ENCODE results near the gene ZFAND3.

Gene ZFAND3, protein sequence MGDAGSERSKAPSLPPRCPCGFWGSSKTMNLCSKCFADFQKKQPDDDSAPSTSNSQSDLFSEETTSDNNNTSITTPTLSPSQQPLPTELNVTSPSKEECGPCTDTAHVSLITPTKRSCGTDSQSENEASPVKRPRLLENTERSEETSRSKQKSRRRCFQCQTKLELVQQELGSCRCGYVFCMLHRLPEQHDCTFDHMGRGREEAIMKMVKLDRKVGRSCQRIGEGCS

DNA sequence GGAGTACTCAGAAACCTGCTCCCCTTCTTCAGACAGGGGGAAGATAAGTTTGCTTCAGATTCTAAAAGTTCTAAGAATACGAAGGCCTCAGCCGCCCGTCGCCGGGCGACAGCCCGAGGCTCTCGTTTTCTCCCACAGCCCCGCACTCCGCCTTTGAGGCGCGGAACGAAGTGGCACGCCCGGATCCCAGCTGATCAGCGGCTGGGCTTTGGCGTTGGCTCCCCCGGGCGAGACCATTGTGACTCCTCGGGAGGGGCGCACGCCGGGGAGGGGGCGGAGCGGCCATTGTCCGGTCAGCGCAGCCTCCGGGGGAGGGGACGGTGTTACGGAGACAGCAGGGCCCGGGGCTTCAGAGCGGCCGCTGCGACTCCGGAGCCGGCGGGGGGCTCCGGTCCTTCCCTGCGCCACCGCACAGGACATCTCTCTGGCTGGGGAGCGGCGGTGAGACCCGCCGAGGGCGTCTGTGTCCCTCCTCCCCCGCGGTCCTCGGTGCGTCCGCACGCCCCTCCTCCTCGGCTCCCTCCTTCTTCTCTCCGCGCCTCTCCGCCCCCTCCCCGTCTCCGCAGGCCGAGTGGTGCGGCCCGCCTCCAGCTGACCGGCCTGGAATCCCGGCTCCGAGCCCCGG, at the start of gene ZFAND3:
TSS of gene ZFAND3 (plus strand) at position 551 of the 625 bp plus-strand sequence. CDS start 219 bp downstream, outside the sequence.
- DNase-seq: peak; percentile 86

DNA sequence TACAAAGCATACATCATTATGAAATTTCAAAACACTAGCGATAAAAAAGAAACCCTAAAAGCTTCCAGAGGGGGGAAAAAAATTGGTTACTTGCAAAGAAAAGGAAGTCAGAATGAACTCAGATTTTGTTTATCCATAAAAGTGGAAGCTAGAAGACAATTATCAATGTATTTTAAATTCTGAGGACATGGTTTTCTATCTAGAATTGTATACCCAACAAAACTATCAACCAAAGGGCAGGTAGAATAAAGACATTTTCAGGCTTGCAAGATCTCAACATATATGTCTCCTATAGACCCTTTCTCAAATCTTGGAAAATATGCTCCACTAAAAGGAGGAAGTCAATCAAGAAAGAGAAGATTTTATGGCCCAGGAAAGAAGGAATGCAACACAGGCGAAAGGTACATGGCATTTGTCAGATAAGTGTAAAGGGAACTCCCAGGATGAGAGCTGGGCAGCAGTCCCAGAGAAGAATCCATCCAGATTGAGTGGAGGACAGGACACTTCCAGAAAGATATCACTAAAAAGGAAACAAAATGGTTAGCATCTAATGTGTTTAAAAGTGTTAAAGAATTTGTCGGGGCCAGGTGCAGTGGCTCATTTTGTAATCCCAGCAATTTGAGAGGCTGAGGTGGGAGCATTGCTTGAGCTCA, 45.4 kb upstream of the ZFAND3 start:
- no peak for DNase-seq

DNA sequence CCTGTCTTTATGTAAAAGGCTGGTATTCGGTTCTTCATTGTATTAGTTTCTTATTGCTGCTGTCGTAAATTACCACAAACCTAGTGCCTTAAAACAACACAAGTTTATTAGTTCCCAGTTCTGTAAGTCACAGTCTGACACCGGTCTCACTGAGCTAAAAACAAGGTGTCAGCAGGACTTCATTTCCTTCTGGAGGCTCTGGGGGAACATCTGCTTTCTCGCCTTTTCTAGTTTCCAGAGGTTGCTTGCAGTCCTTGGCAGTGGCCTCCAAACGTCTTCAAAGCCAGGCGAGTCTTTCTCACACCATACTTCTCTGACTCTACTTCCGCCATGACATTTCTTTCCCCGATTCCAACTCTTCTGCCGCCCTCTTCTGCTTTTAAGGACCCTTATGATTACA, 43.0 kb upstream of the ZFAND3 start:
- no peak for DNase-seq

DNA sequence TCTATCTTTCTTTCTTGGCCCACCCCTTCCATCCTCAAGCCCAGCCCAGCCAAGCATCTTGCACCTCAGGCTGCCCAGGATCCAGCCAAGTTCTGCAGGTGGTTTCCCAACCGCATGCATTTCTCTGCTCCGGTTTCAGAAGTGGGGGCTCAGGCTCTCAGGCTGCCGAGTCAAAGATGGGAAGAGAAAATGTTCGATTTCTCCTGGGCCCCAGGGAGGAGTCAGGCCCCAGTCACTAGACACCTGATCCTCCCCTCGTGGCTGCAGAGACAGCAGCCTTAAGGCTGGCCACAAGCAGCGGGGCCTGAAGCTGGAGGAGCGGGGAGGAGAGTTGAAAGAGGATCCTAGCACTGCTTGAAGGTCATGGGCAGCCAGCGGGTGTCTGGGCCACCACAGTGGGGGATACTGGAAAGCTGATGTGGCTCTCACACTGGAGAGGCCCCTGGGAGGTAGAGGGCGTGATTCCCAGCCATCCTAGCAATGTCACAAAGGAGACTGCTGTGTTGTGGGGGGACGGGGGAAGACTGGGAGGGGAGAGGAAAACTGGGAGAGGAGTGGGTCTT, 42.2 kb upstream of the ZFAND3 start:
- no peak for DNase-seq

DNA sequence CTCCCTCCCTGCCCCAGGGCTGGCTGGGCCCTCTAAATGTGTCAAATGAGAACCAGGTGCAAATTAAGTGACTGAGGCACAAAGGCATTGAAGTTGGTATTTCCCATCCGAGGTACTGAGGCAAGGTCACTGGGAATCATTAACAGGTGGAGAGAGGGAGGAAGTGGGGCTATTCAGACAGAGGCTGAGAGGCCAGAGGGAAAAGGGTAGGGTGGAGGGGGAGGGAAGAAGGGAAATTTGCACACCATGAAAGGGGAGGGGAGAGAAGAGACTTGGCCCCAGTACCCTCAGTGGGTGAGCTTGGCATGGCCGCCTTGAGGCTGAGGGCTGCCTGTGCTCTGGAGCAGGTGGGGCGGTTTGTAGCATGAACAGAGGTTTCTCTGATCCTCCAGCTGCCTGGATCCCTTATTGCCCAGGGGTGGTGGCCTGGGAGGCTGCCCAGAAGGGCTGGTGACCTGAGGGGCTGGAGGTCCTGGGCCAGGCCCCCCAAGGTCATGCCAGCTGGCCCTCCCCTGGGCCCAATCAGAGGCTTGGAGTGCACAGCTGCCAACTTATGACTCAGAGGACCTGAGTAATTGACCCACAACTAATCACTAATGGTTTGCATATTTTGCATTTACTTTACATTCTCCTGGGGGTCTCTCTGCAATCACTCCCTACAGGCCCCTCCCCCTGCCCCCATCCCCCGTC, 40.3 kb upstream of the ZFAND3 start:
- DNase-seq: no peak

DNA sequence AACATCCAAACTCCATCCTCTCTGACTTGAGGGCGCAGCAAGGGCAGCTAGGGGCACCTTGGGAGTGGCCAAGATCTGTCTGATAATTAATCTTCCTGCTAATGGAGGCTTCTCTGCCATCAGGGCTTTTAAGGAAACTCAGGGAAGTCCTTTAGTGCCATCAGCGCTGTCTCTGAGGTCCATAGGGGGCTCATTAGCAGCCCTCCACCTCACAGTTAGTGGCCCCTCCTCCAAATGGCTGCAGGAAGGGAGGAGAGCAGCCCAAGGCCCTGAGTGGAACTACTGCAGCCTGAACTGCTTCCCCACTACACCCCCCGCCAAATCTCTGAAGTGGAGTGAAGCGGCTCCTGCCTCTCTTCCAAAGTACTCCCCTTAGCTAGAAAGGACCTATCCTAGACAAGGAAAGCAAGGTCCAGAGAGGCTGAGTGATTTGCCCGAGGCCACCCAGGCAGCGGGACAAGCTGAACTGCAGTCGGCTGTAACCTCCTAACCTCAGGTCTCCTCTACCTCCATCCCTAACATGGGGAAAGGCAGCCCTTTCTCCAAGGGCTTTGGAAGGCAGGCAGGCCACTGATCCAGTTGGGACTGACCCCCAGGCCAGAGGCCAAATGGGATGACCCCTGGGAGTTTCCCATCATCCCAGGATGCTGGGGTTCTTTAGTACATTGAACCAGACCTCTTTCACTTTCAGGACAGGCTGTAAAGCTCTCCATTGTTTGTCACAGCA, 39.5 kb upstream of the ZFAND3 start:
- no peak for DNase-seq

DNA sequence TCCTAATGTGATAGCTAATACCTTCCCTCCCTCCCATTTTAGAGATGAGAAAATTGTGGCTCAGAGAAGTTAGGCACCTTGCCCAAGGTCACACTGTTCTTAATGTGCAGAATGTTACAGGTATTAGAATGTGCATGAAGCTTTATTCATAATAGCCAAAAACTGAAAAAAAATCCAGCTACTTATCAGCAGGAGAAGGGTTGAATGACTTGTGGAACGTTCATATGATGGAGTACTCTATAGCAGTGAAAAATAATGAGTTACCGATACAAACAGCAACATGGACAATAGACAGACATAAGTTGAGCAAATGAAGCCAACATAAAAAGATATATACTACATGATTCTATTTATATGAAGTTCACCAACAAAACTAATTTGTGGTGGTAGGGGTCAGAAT, 37.7 kb upstream of the ZFAND3 start:
- no peak for DNase-seq

DNA sequence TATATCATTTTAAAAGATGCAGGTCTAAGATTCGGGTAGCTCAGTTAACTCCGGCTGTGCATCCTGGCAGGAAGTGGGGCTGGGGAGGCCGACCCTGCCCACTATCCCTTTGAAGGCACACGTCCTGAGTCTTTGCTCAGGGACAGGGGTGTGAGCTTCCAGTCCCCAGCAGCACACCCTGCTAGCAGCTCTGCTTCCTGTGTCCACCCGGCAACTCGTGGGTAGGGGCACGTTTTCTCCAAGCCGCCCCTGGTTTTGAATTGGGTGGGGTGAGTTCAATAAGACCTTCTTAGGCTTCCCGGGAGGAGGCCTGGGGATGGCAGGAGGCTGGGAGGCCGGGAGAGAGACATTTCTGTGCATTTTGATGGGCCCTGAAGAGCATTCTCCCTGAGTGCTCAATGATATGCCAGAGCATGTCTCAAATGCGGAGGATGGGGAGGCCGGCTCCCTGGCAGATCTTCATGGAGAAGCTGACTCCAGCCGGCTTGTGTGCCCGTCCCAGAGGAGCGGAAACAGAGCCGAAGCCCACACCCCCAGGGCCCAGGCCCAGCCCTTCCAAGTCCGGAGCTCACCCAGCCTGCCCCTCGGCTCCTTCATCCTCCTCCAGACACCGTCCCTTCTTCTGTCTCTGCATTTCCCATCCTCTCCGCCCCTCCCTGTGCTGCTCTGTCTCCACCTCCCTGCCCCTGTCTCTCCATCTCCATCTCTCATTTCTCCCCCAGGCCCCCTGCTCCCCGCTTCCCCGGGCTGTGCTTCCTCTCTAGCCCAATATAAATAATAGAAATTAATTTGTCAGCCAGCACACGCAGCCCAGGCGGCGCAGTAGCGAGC, 36.3 kb upstream of the ZFAND3 start:
- DNase-seq: no peak

DNA sequence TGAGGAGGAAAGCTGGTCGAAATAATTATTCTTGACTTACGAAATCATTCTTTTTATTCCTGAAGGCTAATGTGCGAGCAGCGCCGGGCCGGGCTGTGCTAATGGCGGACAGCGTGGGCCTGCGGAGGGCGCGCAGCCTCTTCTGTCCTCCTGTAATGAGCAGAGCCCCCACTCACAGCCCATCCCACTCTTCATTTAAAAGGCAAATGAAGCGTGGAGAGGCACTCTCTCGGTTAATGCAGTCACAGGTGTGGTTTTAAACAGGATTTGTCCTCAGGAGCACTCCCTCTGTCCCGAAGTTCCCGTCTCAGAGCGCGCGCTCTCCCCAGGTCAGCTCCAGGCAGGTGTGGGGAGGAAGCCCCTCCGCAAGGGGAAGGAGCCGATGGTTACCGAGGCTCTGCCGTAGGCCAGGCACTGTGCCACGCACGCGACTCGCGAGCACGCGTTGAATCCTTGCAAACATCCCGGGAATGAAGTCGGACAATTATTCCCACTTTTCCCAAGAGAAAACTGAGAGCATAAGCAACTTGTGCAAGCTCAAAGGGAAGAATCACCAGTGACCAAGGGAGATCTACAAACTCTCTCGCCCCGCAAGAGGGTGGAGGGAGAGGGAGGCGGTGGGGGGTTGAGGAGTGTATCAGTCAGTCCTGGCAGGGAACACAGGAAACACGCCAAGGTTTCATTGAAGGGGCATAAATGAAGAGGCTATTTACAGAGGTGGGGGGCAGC, 35.5 kb upstream of the ZFAND3 start:
- DNase-seq: no peak

DNA sequence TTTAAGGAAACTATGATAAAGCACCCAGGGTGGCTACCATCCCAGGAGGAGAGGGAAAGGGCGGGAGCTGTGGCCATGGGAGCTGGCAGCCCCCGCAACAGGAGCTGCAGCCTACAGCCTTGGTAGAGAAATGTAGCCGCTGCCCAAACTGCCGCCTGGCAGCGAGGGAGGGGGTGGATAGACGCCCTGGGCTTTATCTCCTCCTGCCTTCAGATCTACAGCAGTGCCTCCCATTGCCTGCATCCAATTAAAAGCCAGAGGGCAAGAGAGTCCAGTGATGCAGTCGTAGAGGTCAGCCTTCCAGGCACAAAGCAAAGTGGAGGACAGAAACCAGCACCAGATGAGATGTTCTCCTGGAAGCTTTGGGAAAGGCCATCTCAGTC, 35.0 kb upstream of the ZFAND3 start:
- no peak for DNase-seq

DNA sequence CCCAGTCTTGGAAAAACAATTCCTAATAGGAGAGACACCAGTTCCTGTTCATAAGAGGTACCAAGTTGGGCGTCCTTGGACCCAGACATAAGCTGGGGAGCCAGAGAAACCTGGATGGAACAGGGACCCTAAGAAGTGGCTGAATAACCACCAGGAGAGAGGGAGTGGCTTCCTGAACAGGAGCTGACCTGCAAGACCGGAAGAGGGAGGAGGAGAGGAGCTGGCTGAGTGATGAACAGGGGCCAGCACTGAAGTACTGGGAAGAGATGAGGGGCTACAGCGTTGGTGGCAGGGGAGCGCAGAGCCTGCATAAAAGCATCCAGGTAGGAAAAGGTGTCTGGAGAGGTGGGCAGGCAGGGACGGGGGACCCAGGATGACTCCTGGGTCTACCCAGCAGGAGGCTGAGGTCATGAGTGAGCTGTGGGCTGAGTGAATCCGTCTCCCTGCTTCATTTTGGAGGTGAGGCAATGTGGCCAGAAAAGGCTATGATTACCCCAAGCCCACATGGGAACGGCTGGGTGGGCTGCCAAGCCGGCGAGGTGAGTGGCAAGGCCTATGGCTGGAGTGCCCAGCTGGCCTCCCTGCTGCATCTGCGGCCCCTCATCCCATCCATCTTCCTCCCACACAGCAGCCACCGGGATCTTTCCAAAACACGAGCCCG, 34.4 kb upstream of the ZFAND3 start:
- DNase-seq: no peak

DNA sequence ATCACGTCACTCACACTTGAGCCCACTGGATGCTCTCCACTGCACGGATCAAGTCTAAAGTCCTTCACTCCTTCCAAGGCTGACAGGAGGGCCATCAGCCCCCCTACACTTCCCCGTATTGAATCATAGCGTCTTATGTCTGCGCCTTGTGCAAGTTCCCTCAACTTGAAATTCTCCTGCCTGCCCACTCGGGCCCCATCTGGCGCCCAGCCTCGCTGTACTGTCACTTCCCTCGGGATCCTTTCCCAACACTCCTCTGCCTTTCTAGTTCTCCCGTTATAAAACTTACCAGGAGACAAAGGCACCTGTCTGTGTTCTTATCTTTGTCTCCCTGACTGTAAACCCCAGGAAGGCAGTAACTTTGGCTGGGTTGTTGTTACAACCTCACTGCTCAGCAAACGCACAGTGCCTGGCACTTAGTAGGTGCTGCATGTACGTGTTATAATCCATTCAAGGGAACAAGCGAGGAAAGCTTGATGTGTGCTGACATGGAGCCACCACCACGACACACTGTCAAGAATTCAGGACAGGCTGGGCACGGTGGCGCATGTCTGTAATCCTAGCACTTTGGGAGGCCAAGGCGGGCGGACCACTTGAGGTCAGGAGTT, 33.8 kb upstream of the ZFAND3 start:
- DNase-seq: no peak

DNA sequence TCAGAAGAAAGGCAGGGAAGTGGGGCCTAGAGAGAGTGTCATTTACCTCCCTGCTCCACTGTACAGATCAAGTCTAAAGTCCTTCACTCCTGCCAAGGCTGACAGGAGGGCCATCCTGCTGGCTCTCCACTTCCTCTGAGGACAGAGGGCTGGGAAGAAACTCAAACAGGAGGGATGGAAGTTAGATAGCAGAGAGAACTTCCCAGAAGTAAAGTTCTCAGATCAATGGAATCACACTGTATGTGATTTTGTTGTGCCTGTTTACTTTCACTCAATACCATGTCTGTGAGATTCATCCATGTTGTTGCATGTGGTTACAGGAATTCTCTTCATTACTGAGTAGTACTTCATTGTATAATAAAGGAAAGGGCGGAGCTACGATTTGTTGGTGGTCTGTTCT, 32.3 kb upstream of the ZFAND3 start:
- no peak for DNase-seq

DNA sequence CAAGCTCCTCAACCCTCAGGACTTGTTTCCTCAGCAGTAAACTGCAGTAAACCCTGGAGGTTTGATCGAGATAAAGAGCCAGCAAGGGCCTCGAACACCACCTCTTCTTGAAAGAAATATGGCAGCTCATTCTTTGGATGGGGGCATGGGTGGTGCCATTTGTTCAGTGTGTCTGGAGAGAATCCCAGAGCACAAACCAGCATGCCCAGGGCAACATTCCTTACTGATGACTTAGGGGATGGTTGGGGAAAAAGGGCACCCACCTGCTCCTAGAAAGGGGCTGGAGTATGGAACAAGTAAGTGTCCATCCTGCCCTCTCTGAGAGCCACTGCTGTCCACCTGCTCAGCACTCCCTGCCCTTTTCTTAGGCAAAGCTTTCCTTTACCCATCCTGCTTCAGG, 31.3 kb upstream of the ZFAND3 start:
- DNase-seq: no peak

DNA sequence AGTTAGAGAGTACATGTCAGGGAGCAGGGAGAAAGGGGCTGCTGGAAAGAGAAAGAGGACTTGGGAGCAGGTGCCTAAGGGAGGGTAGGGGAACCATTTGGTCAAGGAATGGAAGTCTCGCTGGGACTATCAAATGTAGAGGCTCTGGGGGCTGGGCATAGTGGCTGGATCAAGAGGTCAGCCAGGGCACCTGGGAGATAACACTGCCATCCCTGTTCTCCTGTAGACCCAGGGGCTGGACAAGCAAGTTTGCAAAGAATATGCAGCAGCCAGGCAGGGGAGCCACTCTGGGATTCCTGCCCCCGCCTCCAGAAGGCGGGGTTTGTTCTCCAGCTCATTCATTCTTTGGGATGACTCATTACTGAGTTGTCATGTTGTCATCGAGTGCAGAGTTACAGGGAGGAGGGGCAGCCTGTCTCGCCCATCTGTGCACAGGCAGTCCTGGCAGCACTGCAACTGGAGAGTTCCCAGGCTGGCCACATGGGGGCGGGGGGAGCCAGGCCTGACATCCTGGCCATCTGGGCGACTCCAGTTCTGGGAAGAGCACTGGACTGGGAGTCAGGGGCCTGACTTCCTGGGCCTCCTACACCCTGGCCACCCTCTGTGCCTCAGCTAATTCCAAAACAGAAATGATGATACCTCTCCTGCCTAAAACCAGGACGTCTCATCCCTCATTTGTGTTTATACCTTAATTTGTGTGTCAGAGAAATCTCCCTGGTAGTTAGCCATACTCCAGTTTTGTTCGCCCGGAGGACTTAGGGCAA, 28.2 kb upstream of the ZFAND3 start:
- peak; percentile 68 for DNase-seq

DNA sequence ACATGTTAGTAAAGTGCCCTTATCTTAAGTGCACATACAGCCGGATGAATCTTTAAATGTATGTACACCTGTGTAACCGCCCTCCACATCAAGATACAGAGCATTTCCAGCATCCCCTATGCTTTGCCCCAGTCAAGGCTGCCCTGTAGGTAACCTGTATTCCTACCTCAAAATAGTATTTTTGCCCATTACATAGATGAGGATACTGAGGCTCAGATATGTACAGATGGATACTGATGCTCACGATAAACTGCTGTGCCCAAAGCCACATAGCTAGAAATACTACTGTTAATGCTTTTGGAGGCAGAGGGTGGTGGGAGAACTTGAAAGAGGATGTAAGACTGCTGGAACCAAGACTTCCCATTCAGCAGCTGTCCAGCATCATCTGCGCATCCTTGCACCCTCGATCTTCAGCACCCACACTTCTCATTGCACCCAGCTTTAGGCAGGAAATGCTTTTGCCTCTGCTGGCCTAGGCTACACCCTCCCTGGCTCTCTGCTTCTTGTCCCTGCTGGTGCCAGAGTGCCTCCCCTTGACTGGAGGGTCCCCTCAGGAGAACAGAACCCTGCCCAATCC, 27.0 kb upstream of the ZFAND3 start:
- no peak for DNase-seq

DNA sequence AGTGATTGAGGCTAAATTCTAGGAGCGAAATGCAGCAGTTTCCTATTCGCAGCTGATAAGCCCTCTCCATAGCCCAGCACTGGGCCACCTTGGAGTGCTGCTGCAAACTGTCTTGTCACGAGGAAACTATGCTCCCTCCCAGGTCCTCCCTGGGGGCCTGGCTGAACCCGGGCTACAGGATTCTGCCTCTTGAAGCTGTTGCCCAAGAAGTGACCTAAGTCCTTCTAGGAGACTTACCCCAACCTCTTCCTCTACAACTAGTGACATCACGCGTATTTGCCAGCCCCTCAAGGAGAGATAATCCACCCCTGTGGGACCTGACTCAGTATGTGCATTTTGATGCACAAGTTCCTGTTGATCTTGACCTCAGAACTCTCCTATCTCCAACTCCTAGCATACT, 26.5 kb upstream of the ZFAND3 start:
- DNase-seq: no peak

DNA sequence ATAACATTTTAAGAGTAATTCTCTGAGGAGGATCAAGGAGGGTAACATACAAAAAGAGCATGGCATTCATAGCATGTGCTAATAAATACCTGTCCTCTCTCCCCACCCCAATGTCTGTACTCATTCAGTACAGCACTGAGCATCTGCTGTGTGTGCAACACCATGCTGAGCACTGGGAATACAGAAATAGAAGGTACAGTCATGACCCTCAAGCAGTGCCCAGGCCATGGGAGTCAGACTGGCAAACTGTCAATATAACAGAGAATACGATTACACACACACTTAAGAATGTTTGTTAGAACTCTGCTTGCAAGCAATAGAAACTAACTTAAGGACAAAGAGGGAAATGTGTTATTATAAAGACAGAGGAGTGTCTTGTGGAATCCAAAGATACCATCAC, 24.7 kb upstream of the ZFAND3 start:
- no peak for DNase-seq

All from activated CD4-positive, alpha-beta T cell treated with anti-CD3 and anti-CD28 coated beads for 1 hour (primary cell).